A673 (cell line): ENCODE measurements around the gene TBC1D4. TPM values are rescaled to one million over a fixed set of nuclear protein-coding genes. Genes with fewer than 3 reads are reported as not detected.

ENCODE experiments used
- BruUV-seq: library from RNA; stranded (reverse); fragments of 400-500 nt; replicated peaks from 2 replicates; lab custom pipeline; 2021; lab: Mats Ljungman, UMichigan
- CTCF ChIA-PET: fragments of 300-600 bp; sonication (Branson Sonifier 250); formaldehyde crosslinking; loops from one replicate; lab custom pipeline; 2022; ENCODE audit warnings: antibody characterized with exemption; lab: Charles Lee
- POLR2A ChIA-PET: fragments of 300-600 bp; sonication (Branson Sonifier 250); formaldehyde crosslinking; loops from one replicate; lab custom pipeline; 2022; ENCODE audit warnings: antibody characterized with exemption; ENCODE audit not compliant: low non-redundant PET; lab: Charles Lee
- DNase-seq: peaks from one replicate; pipeline ENCODE4 v3.0.0-alpha.2; 2015; ENCODE audit warnings: low spot score
- H3K27ac ChIP-seq: fragments of 200-600 bp; sonication (generic); 2 replicates; pipeline ENCODE4 v1.5.1; 2016; ENCODE audit warnings: mixed run types, low read depth, mild to moderate bottlenecking, mixed read lengths, antibody characterized with exemption, low read length; ENCODE audit not compliant: poor library complexity, severe bottlenecking
- H3K27me3 ChIP-seq: fragments of 200-600 bp; sonication (generic); replicated peaks from 2 replicates; pipeline ENCODE4 v1.6.1; 2017; ENCODE audit warnings: mixed run types, low read depth, mild to moderate bottlenecking, mixed read lengths, antibody characterized with exemption, low read length; ENCODE audit not compliant: insufficient read depth, poor library complexity
- H3K36me3 ChIP-seq: fragments of 200-600 bp; sonication (generic); 2 replicates; pipeline ENCODE4 v1.6.1; 2016; ENCODE audit warnings: mixed run types, mild to moderate bottlenecking, mixed read lengths, antibody characterized with exemption, low read length; ENCODE audit not compliant: insufficient read depth, poor library complexity, severe bottlenecking
- H3K4me1 ChIP-seq: fragments of 200-600 bp; sonication (generic); 2 replicates; pipeline ENCODE4 v1.6.1; 2017; ENCODE audit warnings: mixed run types, mild to moderate bottlenecking, mixed read lengths, antibody characterized with exemption, low read length; ENCODE audit not compliant: insufficient read depth, poor library complexity, severe bottlenecking
- H3K4me3 ChIP-seq: fragments of 200-600 bp; sonication (generic); 2 replicates; pipeline ENCODE4 v1.5.1; 2016; ENCODE audit warnings: low read depth, mixed run types, mild to moderate bottlenecking, mixed read lengths, low read length; ENCODE audit not compliant: poor library complexity, severe bottlenecking
- H3K9me3 ChIP-seq: fragments of 200-600 bp; sonication (generic); 2 replicates; pipeline ENCODE4 v1.6.1; 2016; ENCODE audit warnings: mixed run types, low read depth, mild to moderate bottlenecking, mixed read lengths, antibody characterized with exemption, low read length; ENCODE audit not compliant: poor library complexity, severe bottlenecking
- CTCF ChIP-seq: fragments of 300-800, 200-600 bp; sonication (generic); conservative IDR thresholded peaks from 2 replicates; pipeline ENCODE4 v1.5.1; 2017; ENCODE audit warnings: low read depth, mild to moderate bottlenecking, antibody characterized with exemption, low read length, moderate library complexity, mixed read lengths
- EZH2 ChIP-seq: fragments of 200-600 bp; sonication (generic); IDR thresholded peaks from 2 replicates; pipeline ENCODE4 v1.6.1; 2017; ENCODE audit warnings: borderline replicate concordance, low read depth, mild to moderate bottlenecking, mixed read lengths, antibody characterized with exemption, low read length; ENCODE audit not compliant: poor library complexity, severe bottlenecking
- intact Hi-C: fragments of 100-400 bp; cut with micrococcal nuclease; formaldehyde crosslinking; loops from one replicate; pipeline ENCODE4 v1.10.0; 2022; ENCODE audit not compliant: unreplicated experiment
- total RNA-seq: library from RNA; stranded (reverse); gene quantifications from 2 replicates; pipeline ENCODE4 v1.2.3, GENCODE V29; 2021

Gene TBC1D4
- total RNA-seq, 1 experiment from 2014 or later = 9.8 TPM

- no peaks in the 10 kb centered on the region for H3K36me3 ChIP-seq
- POLR2A ChIA-PET = no interaction called here
- BruUV-seq = no TSS peak
- DNase-seq = peak; percentile 27
- peaks cover 16% of the 10 kb centered on the region for H3K4me1 ChIP-seq
- TF ChIP-seq EZH2 (no peak), CTCF (no peak)
- H3K9me3 ChIP-seq = no peaks in the 10 kb centered on the region
- CTCF ChIA-PET = interaction anchor here (0.6 kb wide), 1 partner anchor 42 kb away, joined by 3 read pairs; no protein-coding TSS in a partner anchor
- H3K27me3 ChIP-seq = no peaks in the 10 kb centered on the region
- no peak overlapping the region for H3K4me3 ChIP-seq
- H3K27ac ChIP-seq = no peak overlapping the region
- intact Hi-C loops = no loop called here
Measured at GRCh38 chr13:75316427-75316826, 165.5 kb downstream of the TBC1D4 start.

- Histone ChIP-seq H3K36me3 (no peaks in the 10 kb centered on the region), H3K9me3 (no peaks in the 10 kb centered on the region), H3K4me1 (peaks cover 16% of the 10 kb centered on the region), H3K4me3 (no peak overlapping the region), H3K27me3 (no peaks in the 10 kb centered on the region), H3K27ac (no peak overlapping the region)
- intact Hi-C loops = no loop called here
- ChIA-PET POLR2A (no interaction called here), CTCF (no interaction called here)
- TF ChIP-seq EZH2 = no peak
- no peak for TF ChIP-seq CTCF
- DNase-seq = no peak
- no TSS peak for BruUV-seq
Measured at GRCh38 chr13:75312884-75313520, 169.0 kb downstream of the TBC1D4 start.

GRCh38 chr13:75309981-75310580 lies 171.9 kb downstream of the TBC1D4 start:
- Histone ChIP-seq H3K36me3 (no peaks in the 10 kb centered on the region), H3K27ac (no peak overlapping the region), H3K9me3 (no peaks in the 10 kb centered on the region), H3K4me1 (peaks cover 2% of the 10 kb centered on the region), H3K4me3 (no peak overlapping the region), H3K27me3 (no peaks in the 10 kb centered on the region)
- no peak for TF ChIP-seq EZH2
- TF ChIP-seq CTCF = no peak
- POLR2A ChIA-PET = no interaction called here
- intact Hi-C loops = no loop called here
- no TSS peak for BruUV-seq
- CTCF ChIA-PET = no interaction called here
- no peak for DNase-seq
